OCI-LY7 (cell line): Measurements from ENCODE around the gene TBC1D17.

Source experiments
- CTCF ChIP-seq: fragments of 200-600 bp; sonication (generic); conservative IDR thresholded peaks from 2 replicates; pipeline ENCODE4 v1.5.1; 2014; ENCODE audit warnings: mild to moderate bottlenecking, antibody characterized with exemption, low read length, moderate library complexity, mixed read lengths
- EZH2phosphoT487 ChIP-seq: fragments of 200-600 bp; sonication (generic); IDR thresholded peaks from 2 replicates; pipeline ENCODE4 v1.6.1; 2018; ENCODE audit warnings: low read depth, borderline replicate concordance, mild to moderate bottlenecking, mixed run types, antibody characterized with exemption, low read length, moderate library complexity, mixed read lengths

- TF ChIP-seq CTCF (no peak), EZH2phosphoT487 (no peak)
Measured at GRCh38 chr19:49873129-49873521, 4.4 kb upstream of the TBC1D17 start.
